ENCODE data around the gene FAM50B.

Gene FAM50B

DNA sequence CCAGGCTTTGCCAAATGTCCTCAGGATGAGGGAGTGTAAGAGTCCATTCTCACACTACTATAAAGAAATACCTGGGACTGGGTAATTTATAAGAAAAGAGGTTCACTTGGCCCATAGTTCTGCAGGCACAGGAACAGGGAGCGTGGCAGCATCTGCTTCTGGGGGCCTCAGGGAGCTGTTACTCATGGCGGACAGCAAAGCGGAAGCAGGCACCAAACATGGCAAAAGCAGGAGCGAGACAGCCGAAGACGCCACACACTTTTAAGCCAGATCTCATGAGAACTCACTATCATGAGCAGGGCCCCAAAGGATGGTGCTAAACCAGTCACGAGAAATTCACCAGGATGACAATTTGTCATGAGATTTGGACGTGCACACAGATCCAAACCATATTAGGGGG lies 22.8 kb downstream of the FAM50B start:
- no peak for TF ChIP-seq CTCF (conservative IDR thresholded peaks at IDR 0.05; ENCODE audit: low read depth, low read length)
- no peak for DNase-seq (ENCODE audit: low read depth)
- H3K4me3 ChIP-seq (ENCODE audit: low read length): no peak overlapping the region

DNA sequence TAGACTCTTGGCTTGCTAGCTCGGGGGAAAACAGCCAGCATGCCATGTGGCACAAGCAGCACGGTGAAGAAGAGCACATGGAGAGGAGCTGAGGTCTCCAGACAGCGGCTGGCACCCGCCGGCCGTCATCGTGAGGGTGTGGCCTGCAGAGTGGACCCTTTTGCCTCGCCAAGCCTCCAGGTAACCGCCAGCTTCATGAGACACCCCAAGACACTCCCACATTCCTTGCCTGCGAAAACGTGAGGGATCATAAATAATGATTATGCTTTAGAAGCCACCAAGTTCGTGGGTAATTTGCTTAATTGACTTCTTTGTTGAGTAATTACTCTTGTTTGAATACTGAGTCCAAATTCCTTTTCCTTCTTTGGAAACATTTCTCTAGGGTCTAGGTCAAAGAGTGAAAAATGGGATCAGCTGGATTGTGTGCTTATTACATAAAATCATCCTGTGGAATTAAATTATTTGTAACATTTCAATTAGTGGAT lies 23.2 kb downstream of the FAM50B start:
- no peak for DNase-seq (ENCODE audit: low read depth)
- no peak for TF ChIP-seq CTCF (conservative IDR thresholded peaks at IDR 0.05; ENCODE audit: low read depth, low read length)
- no peak overlapping the region for H3K4me3 ChIP-seq (ENCODE audit: low read length)

DNA sequence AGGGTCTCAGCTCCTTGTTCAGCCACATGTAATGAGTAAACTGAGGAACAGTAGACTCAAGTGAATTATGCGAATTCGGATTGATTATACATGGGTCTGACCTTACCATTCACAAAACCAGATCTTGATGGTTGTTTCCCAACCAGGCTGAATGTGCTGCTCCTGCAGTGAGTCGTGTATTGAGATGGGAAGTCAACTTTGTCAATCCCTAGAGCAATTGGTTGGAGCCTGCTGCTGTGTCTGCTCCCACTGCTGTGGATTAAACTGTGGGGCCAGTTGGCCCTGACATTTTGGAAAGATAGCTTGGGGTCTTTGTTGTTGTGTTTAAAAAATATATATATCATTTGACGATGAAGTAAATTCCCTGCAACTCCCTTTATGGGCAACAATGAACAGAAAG lies 23.9 kb downstream of the FAM50B start:
- no peak for DNase-seq (ENCODE audit: low read depth)
- no peak for TF ChIP-seq CTCF (conservative IDR thresholded peaks at IDR 0.05; ENCODE audit: low read depth, low read length)
- H3K4me3 ChIP-seq (ENCODE audit: low read length): no peak overlapping the region

- DNase-seq (ENCODE audit: low read depth): no peak
- no peak for TF ChIP-seq CTCF (conservative IDR thresholded peaks at IDR 0.05; ENCODE audit: low read depth, low read length)
- H3K4me3 ChIP-seq (ENCODE audit: low read length): no peak overlapping the region
Observed at GRCh38 chr6:3874069-3874468, 24.9 kb downstream of the FAM50B start.

DNA sequence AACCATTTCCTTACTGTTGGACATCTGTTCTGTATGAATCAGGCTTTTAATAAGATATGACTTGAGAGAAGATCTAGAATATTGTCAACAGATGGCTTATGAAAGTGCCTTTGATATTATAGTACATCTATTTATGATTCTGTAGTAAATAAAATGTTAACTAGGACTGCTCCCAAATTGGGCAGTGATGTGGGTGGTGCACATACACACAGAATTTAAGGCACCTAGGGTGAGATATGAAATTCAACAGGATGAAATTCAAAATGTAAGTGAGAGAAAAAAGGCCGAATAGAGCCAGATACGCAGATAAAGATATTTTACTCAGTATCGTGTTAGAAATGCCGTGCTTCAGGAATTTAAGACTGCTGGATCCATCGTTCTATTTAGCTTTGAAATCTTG lies 26.3 kb downstream of the FAM50B start:
- no peak for TF ChIP-seq CTCF (conservative IDR thresholded peaks at IDR 0.05; ENCODE audit: low read depth, low read length)
- H3K4me3 ChIP-seq (ENCODE audit: low read length): no peak overlapping the region
- DNase-seq (ENCODE audit: low read depth): no peak

GRCh38 chr6:3876101-3876500 lies 26.9 kb downstream of the FAM50B start:
- no peak for DNase-seq (ENCODE audit: low read depth)

More at GRCh38 chr6:3876101-3876500, 26.9 kb downstream of the FAM50B start:
- H3K4me3 ChIP-seq (ENCODE audit: low read length): no peak overlapping the region
- TF ChIP-seq CTCF (conservative IDR thresholded peaks at IDR 0.05; ENCODE audit: low read depth, low read length): no peak

Measured in retinal pigment epithelial cell (primary cell).